ENCODE measurements around the gene RDH14. TPM values are rescaled to one million over a fixed set of nuclear protein-coding genes. Genes with fewer than 3 reads are reported as not detected.

The RDH14 gene
- total and polyA plus RNA-seq, 5 donors from 2014 or later, result 11.7 to 45.4 (median 43.5) TPM

DNA sequence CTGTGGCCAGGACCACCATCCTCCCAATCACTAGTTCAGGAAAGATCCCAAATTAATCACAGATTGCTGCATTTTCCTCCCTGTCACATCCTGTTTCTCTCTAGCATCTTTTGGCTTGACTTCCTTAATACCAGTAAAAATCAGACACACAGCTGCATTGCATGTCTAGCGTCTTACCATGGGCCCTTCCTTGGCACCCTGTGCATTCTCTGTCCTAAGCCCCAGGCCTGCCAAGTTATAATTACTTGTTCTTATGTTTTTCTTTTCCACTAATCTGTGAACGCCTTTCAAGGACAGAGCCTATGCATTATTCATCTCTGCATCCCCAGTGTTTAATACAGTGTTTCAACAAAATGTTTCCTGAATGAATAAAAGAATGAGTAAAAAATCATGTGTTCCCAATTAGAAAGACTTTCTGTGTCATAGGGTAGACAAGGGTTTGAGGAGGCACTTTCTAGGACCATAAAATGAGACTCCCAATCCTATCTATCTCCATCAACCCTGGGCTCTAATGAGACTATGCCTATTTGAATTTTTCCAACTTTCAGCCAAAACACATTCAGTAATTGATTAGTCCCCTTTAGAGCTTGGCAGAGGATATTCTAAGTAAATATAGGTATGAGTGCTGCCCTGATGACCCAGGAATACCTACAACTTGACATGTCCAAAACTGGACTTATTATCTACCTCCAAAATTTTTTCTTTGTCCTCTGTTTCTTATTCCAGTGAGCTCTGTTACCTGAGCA lies 39.2 kb upstream of the RDH14 start:
- Mint-ChIP-seq H3K4me3 (no peak overlapping the region), H3K4me1 (no peaks in the 10 kb centered on the region)
- no peaks in the 10 kb centered on the region for H3K9me3 ChIP-seq (ENCODE audit: control insufficient read depth in 2 of 2, low read length in 2 of 2)

DNA sequence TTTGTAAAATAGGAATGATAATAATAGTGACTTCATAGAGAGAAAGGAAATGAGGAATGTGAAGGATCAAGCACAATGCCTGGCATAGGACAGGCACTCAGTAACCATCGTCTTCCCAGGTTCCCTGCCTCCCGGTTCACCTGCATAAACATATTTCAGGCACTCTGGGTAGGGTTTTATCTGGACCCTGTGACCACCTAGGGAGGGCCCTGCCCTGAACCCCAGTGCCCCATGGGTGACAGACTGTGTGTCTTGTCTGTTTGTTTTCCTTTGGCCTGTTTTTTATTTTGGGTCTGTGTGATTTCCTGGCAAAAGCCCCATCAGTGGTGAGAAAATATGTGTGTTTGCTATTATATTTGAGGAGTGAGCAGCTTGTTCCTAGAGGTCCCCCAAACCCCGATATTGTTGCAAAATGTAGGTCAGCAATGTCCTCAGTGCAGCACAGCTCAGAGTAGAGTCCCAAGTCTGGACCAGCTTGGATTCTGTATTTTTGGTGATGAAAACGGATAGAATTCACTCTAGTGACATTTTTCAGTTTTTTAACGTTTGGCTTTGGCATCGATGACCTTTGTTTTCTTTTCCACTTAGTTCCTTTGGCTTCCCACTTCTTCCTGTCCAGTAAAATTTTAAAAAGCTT lies 38.5 kb upstream of the RDH14 start:
- no peaks in the 10 kb centered on the region for H3K4me1 Mint-ChIP-seq
- peaks cover 0 to under 1% (median 0%) of the 10 kb centered on the region in 7 donors for H3K9me3 Mint-ChIP-seq
- H3K4me1 ChIP-seq (ENCODE audit: control insufficient read depth, insufficient read depth, low read length, poor library complexity, severe bottlenecking), result no peaks in the 10 kb centered on the region
- H3K9me3 ChIP-seq (ENCODE audit: control insufficient read depth in 2 of 2, low read length in 2 of 2), result no peaks in the 10 kb centered on the region
- ATAC-seq (ENCODE audit: low read depth in 2 of 2) (no peak), DNase-seq (no peak)
- H3K27ac Mint-ChIP-seq, result no peak overlapping the region
- no peaks in the 10 kb centered on the region for H3K36me3 ChIP-seq (ENCODE audit: control insufficient read depth, insufficient read depth, low read length)
- H3K27ac ChIP-seq (ENCODE audit: insufficient read depth, low read length, poor library complexity, severe bottlenecking), result no peak overlapping the region
- no peak overlapping the region for H3K4me3 ChIP-seq (ENCODE audit: low read depth, low read length)
- no peaks in the 10 kb centered on the region for H3K27me3 ChIP-seq (ENCODE audit: control insufficient read depth, insufficient read depth, low read length)
- peaks cover 10% of the 10 kb centered on the region for H3K36me3 Mint-ChIP-seq
- H3K27me3 Mint-ChIP-seq, result no peaks in the 10 kb centered on the region
- H3K4me3 Mint-ChIP-seq, result no peak overlapping the region

More for the DNA sequence above, 39.2 kb upstream of the RDH14 start:
- Histone ChIP-seq H3K36me3 (ENCODE audit: control insufficient read depth, insufficient read depth, low read length) (no peaks in the 10 kb centered on the region), H3K4me3 (ENCODE audit: low read depth, low read length) (no peak overlapping the region), H3K27me3 (ENCODE audit: control insufficient read depth, insufficient read depth, low read length) (no peaks in the 10 kb centered on the region), H3K4me1 (ENCODE audit: control insufficient read depth, insufficient read depth, low read length, poor library complexity, severe bottlenecking) (no peaks in the 10 kb centered on the region), H3K27ac (ENCODE audit: insufficient read depth, low read length, poor library complexity, severe bottlenecking) (no peak overlapping the region)
- Mint-ChIP-seq H3K27ac (no peak overlapping the region), H3K36me3 (peaks cover 10% of the 10 kb centered on the region), H3K27me3 (no peaks in the 10 kb centered on the region), H3K9me3 (no peaks in the 10 kb centered on the region)
- ATAC-seq (ENCODE audit: low read depth in 2 of 2), result no peak
- no peak for DNase-seq

DNA sequence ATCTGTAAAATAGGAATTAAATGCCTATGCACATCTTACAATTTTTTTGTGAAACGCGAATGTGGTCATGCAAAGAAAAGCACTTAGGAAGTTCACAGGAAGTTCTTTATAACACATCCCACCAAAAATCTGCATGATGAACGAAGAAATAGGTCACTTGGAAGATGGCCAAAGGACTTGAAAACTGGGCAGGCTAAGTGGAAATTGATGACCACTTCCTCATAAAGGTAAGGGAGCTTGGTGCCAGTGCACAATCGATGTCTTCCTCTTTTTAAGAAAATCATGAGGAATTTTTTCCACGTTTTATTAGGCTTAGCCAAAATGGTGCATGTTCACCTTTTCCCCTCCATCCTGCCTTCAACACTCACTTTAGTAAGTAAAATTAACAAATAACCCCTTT lies 37.2 kb upstream of the RDH14 start:
- H3K27ac ChIP-seq (ENCODE audit: insufficient read depth, low read length, poor library complexity, severe bottlenecking), result no peak overlapping the region
- no peak for DNase-seq
- Mint-ChIP-seq H3K4me1 (no peaks in the 10 kb centered on the region), H3K27me3 (no peaks in the 10 kb centered on the region), H3K36me3 (peaks cover 12% of the 10 kb centered on the region), H3K27ac (no peak overlapping the region), H3K9me3 (peaks cover 0 to 3% (median 0%) of the 10 kb centered on the region in 7 donors), H3K4me3 (no peak overlapping the region)
- no peak overlapping the region for H3K4me3 ChIP-seq (ENCODE audit: low read depth, low read length)
- H3K27me3 ChIP-seq (ENCODE audit: control insufficient read depth, insufficient read depth, low read length), result no peaks in the 10 kb centered on the region
- H3K4me1 ChIP-seq (ENCODE audit: control insufficient read depth, insufficient read depth, low read length, poor library complexity, severe bottlenecking), result no peaks in the 10 kb centered on the region
- H3K36me3 ChIP-seq (ENCODE audit: control insufficient read depth, insufficient read depth, low read length), result no peaks in the 10 kb centered on the region
- no peaks in the 10 kb centered on the region for H3K9me3 ChIP-seq (ENCODE audit: control insufficient read depth in 2 of 2, low read length in 2 of 2)
- ATAC-seq (ENCODE audit: low read depth in 2 of 2), result no peak

DNA sequence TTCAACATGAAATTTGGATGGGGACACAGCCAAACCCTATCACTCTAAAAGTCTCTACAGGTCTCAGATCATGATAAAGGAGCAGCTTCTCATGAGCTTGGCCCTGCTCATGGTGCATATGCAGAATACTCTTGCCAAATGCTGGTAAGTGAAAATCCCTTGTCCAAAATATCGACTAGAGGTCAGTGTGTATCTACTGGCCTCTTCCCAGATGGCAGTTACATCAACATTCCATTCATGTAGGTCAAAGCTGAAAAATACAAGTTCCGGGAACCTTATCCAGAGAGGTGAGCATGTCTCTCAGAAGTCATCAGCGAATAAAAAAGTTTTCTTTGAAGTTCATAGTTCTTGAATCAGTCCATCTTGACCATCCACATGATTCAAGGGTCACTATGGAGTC lies 36.5 kb upstream of the RDH14 start:
- Mint-ChIP-seq H3K27me3 (no peaks in the 10 kb centered on the region), H3K9me3 (peaks cover 0 to 3% (median 0%) of the 10 kb centered on the region in 7 donors), H3K27ac (no peak overlapping the region), H3K4me1 (no peaks in the 10 kb centered on the region), H3K36me3 (peaks cover 15% of the 10 kb centered on the region), H3K4me3 (no peak overlapping the region)
- no peak for DNase-seq
- Histone ChIP-seq H3K27ac (ENCODE audit: insufficient read depth, low read length, poor library complexity, severe bottlenecking) (no peak overlapping the region), H3K4me3 (ENCODE audit: low read depth, low read length) (no peak overlapping the region), H3K27me3 (ENCODE audit: control insufficient read depth, insufficient read depth, low read length) (no peaks in the 10 kb centered on the region), H3K4me1 (ENCODE audit: control insufficient read depth, insufficient read depth, low read length, poor library complexity, severe bottlenecking) (no peaks in the 10 kb centered on the region), H3K36me3 (ENCODE audit: control insufficient read depth, insufficient read depth, low read length) (no peaks in the 10 kb centered on the region), H3K9me3 (ENCODE audit: control insufficient read depth in 2 of 2, low read length in 2 of 2) (no peaks in the 10 kb centered on the region)
- ATAC-seq (ENCODE audit: low read depth in 2 of 2), result no peak

DNA sequence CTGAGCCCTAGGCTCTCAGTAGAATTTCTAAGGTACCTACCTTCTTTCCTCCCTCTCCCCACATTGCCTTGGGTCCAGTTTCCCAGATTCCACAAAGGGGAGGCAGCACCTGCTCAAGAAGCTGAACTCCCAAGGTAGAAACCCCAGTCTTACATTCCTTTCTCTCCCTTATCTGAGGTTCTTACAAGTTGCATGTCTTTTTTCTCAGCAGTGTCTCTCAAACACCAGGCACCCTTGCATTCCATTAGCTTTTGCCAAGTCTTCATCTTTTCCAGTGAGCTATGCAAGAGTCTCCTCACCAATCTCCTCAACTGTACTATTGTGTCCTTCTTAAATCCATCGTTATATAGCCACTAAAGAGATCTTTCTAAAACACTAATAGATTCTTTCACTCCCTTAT lies 33.0 kb upstream of the RDH14 start:
- peaks cover 0 to 2% (median 0%) of the 10 kb centered on the region in 4 donors for H3K4me1 Mint-ChIP-seq
- H3K27me3 ChIP-seq (ENCODE audit: control insufficient read depth, insufficient read depth, low read length), result no peaks in the 10 kb centered on the region
- no peak for DNase-seq
- H3K36me3 ChIP-seq (ENCODE audit: control insufficient read depth, insufficient read depth, low read length), result no peaks in the 10 kb centered on the region
- peaks cover 26% of the 10 kb centered on the region for H3K36me3 Mint-ChIP-seq
- no peak overlapping the region for H3K27ac Mint-ChIP-seq
- no peak overlapping the region for H3K27ac ChIP-seq (ENCODE audit: insufficient read depth, low read length, poor library complexity, severe bottlenecking)
- no peak overlapping the region for H3K4me3 ChIP-seq (ENCODE audit: low read depth, low read length)
- H3K9me3 ChIP-seq (ENCODE audit: control insufficient read depth in 2 of 2, low read length in 2 of 2), result no peaks in the 10 kb centered on the region
- no peak for ATAC-seq (ENCODE audit: low read depth in 2 of 2)
- H3K27me3 Mint-ChIP-seq, result no peaks in the 10 kb centered on the region
- no peaks in the 10 kb centered on the region for H3K4me1 ChIP-seq (ENCODE audit: control insufficient read depth, insufficient read depth, low read length, poor library complexity, severe bottlenecking)
- peaks cover 0 to 3% (median 0%) of the 10 kb centered on the region in 7 donors for H3K9me3 Mint-ChIP-seq
- no peak overlapping the region for H3K4me3 Mint-ChIP-seq

DNA sequence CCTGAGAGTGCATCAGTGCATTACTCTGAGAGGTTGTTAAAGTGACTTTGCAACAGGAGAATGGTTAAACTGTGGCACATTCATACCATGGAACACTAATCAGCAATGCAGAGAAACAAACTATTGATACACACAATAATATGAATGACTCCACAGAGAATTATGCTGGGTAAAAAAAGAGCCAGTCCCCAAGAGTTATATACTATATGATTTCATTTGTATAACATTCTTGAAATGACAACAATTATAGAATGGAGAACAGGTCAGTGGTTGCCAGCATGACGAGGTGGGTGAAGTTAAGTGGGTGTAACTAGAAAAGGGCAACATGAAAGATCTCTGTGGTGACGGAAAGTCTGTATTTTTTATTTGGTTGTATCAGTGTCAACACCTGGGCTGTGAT lies 31.9 kb upstream of the RDH14 start:
- peaks cover 26% of the 10 kb centered on the region for H3K36me3 Mint-ChIP-seq
- no peak overlapping the region for H3K27ac Mint-ChIP-seq

DNA sequence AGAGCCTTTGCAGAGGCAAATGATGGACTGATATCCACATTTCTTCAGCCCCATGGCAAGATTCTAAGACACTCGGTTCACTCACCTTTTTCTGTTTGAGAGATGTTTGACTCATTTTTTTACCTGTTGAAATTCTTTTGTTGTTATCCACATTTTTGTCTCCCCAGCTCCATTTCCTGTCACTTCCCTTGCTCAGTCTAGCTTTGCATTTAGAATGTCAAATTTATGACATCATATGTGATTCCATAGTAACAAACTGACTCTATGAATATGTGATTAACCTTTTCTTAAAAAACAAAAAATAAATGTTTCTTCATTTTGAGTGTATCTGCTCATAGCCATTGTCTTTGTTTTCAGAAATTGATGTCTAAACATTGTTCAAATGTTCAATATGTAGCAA lies 28.9 kb upstream of the RDH14 start, which contains the start of gene NT5C1B:
NT5C1B (minus strand) TSS at position 216 of the 400 bp plus-strand sequence; CDS start at position 115, 101 bp downstream.
- H3K9me3 ChIP-seq (ENCODE audit: control insufficient read depth in 2 of 2, low read length in 2 of 2), result no peaks in the 10 kb centered on the region
- H3K4me3 ChIP-seq (ENCODE audit: low read depth, low read length), result no peak within 1 kb of the TSS
- Mint-ChIP-seq H3K4me3 (no peak within 1 kb of the TSS), H3K4me1 (peaks cover 0 to 2% (median 0%) of the 10 kb centered on the region in 4 donors), H3K36me3 (peaks cover 21% of the 10 kb centered on the region), H3K9me3 (peaks cover 0 to 7% (median 0%) of the 10 kb centered on the region in 7 donors), H3K27me3 (no peaks in the 10 kb centered on the region), H3K27ac (no peak within 1 kb of the TSS)
- DNase-seq (no peak), ATAC-seq (ENCODE audit: low read depth in 2 of 2) (no peak)
- H3K4me1 ChIP-seq (ENCODE audit: control insufficient read depth, insufficient read depth, low read length, poor library complexity, severe bottlenecking), result no peaks in the 10 kb centered on the region
- no peak within 1 kb of the TSS for H3K27ac ChIP-seq (ENCODE audit: insufficient read depth, low read length, poor library complexity, severe bottlenecking)
- no peaks in the 10 kb centered on the region for H3K36me3 ChIP-seq (ENCODE audit: control insufficient read depth, insufficient read depth, low read length)
- no peaks in the 10 kb centered on the region for H3K27me3 ChIP-seq (ENCODE audit: control insufficient read depth, insufficient read depth, low read length)

More for the DNA sequence above, 31.9 kb upstream of the RDH14 start:
- Mint-ChIP-seq H3K4me3 (no peak overlapping the region), H3K27me3 (no peaks in the 10 kb centered on the region), H3K4me1 (peaks cover 0 to 2% (median 0%) of the 10 kb centered on the region in 4 donors), H3K9me3 (peaks cover 0 to 4% (median 0%) of the 10 kb centered on the region in 7 donors)
- H3K27ac ChIP-seq (ENCODE audit: insufficient read depth, low read length, poor library complexity, severe bottlenecking), result no peak overlapping the region
- ATAC-seq (ENCODE audit: low read depth in 2 of 2), result no peak
- no peaks in the 10 kb centered on the region for H3K27me3 ChIP-seq (ENCODE audit: control insufficient read depth, insufficient read depth, low read length)
- no peaks in the 10 kb centered on the region for H3K36me3 ChIP-seq (ENCODE audit: control insufficient read depth, insufficient read depth, low read length)
- H3K4me3 ChIP-seq (ENCODE audit: low read depth, low read length), result no peak overlapping the region
- no peaks in the 10 kb centered on the region for H3K4me1 ChIP-seq (ENCODE audit: control insufficient read depth, insufficient read depth, low read length, poor library complexity, severe bottlenecking)
- H3K9me3 ChIP-seq (ENCODE audit: control insufficient read depth in 2 of 2, low read length in 2 of 2), result no peaks in the 10 kb centered on the region
- DNase-seq, result no peak

All from CD4-positive, CD25-positive, alpha-beta regulatory T cell (primary cell).